ENCODE data around the gene RNF144B. TPM values are rescaled to one million over a fixed set of nuclear protein-coding genes. Genes with fewer than 3 reads are reported as not detected.
"Not testable (repeated sequence)": the region's sequence is repeated elsewhere in the genome, so short reads cannot be mapped to it uniquely, and the experiment has no call there.

The RNF144B gene
- total RNA-seq, 1 donor from 2014 or later: 13.5 TPM

GRCh38 chr6:18360188-18360587, 27.0 kb upstream of the RNF144B start:
- peaks cover 39% of the 10 kb centered on the region for H3K4me1 Mint-ChIP-seq
- peak overlapping the region; percentile 11 for H3K4me3 Mint-ChIP-seq
- no peak for TF ChIP-seq CTCF (IDR thresholded peaks at IDR 0.05)
- H3K27me3 Mint-ChIP-seq: no peaks in the 10 kb centered on the region
- DNase-seq (no peak), ATAC-seq (ENCODE audit: low read depth) (peak; percentile 31)
- ChIA-PET CTCF (interaction anchor here (1.8 kb wide), 1 partner anchor 141 kb away, joined by 4 read pairs; no protein-coding TSS in a partner anchor), POLR2A (interaction anchor here (0.6 to 1.5 kb wide), 6 partner anchors 17 to 144 kb away, joined by 3 to 12 read pairs (median 4); partner anchors contain the start of gene RNF144B)
- intact Hi-C loops (cut with micrococcal nuclease): no loop called here
- peak overlapping the region; percentile 65 for H3K27ac Mint-ChIP-seq
- peaks cover 8% of the 10 kb centered on the region for H3K9me3 Mint-ChIP-seq
- no peaks in the 10 kb centered on the region for H3K36me3 Mint-ChIP-seq (ENCODE audit: low read depth)

- H3K9me3 Mint-ChIP-seq: peaks cover 10% of the 10 kb centered on the region
- CTCF ChIA-PET: no interaction called here
- H3K36me3 Mint-ChIP-seq (ENCODE audit: low read depth): no peaks in the 10 kb centered on the region
- no peaks in the 10 kb centered on the region for H3K27me3 Mint-ChIP-seq
- H3K4me1 Mint-ChIP-seq: peaks cover 37% of the 10 kb centered on the region
- no peak overlapping the region for H3K4me3 Mint-ChIP-seq
- ATAC-seq (ENCODE audit: low read depth) (no peak), DNase-seq (no peak)
- H3K27ac Mint-ChIP-seq: no peak overlapping the region
- intact Hi-C loops (cut with micrococcal nuclease): no loop called here
- no peak for TF ChIP-seq CTCF (IDR thresholded peaks at IDR 0.05)
- POLR2A ChIA-PET: interaction anchor here (0.6 kb wide), 1 partner anchor 8 kb away, joined by 3 read pairs; no protein-coding TSS in a partner anchor
Measured at GRCh38 chr6:18362058-18362561, 25.0 kb upstream of the RNF144B start.

GRCh38 chr6:18363746-18364145, 23.4 kb upstream of the RNF144B start:
- H3K9me3 Mint-ChIP-seq: peaks cover 4% of the 10 kb centered on the region
- no peak for DNase-seq
- POLR2A ChIA-PET: no interaction called here
- H3K36me3 Mint-ChIP-seq (ENCODE audit: low read depth): no peaks in the 10 kb centered on the region
- H3K4me1 Mint-ChIP-seq: peaks cover 35% of the 10 kb centered on the region
- H3K27ac Mint-ChIP-seq: no peak overlapping the region
- intact Hi-C loops (cut with micrococcal nuclease): no loop called here
- TF ChIP-seq CTCF (IDR thresholded peaks at IDR 0.05): no peak
- H3K4me3 Mint-ChIP-seq: no peak overlapping the region
- H3K27me3 Mint-ChIP-seq: no peaks in the 10 kb centered on the region
- CTCF ChIA-PET: no interaction called here
- ATAC-seq (ENCODE audit: low read depth): no peak

GRCh38 chr6:18364561-18364960, 22.6 kb upstream of the RNF144B start:
- ATAC-seq (ENCODE audit: low read depth); H3K27me3 Mint-ChIP-seq; H3K27ac Mint-ChIP-seq; POLR2A ChIA-PET; CTCF ChIA-PET; H3K36me3 Mint-ChIP-seq (ENCODE audit: low read depth); DNase-seq; H3K9me3 Mint-ChIP-seq; intact Hi-C loops (cut with micrococcal nuclease); H3K4me3 Mint-ChIP-seq: not testable (repeated sequence)
- H3K4me1 Mint-ChIP-seq: peaks cover 29% of the 10 kb centered on the region

- H3K36me3 Mint-ChIP-seq (ENCODE audit: low read depth): no peaks in the 10 kb centered on the region
- no peak for DNase-seq
- intact Hi-C loops (cut with micrococcal nuclease): no loop called here
- ATAC-seq (ENCODE audit: low read depth): no peak
- H3K27ac Mint-ChIP-seq: no peak overlapping the region
- H3K27me3 Mint-ChIP-seq: no peaks in the 10 kb centered on the region
- H3K4me1 Mint-ChIP-seq: peaks cover 5% of the 10 kb centered on the region
- H3K9me3 Mint-ChIP-seq: peaks cover 4% of the 10 kb centered on the region
- H3K4me3 Mint-ChIP-seq: no peak overlapping the region
- TF ChIP-seq CTCF (IDR thresholded peaks at IDR 0.05): no peak
- ChIA-PET CTCF (no interaction called here), POLR2A (interaction anchor here (0.6 kb wide), 1 partner anchor 57 kb away, joined by 4 read pairs; no protein-coding TSS in a partner anchor)
Measured at GRCh38 chr6:18367371-18367770, 19.8 kb upstream of the RNF144B start.

All from activated B cell treated with CpG ODN at 0.5 μM for 24 hours (primary cell).